Measurements from ENCODE around the gene CFB. TPM values are rescaled to one million over a fixed set of nuclear protein-coding genes. Genes with fewer than 3 reads are reported as not detected.

Gene CFB
- total and polyA plus RNA-seq, 9 of the 15 experiments (the other 6 are each of a cell fraction or from before 2014, with no cell fraction given) = 0.08 to 0.91 (median 0.22) TPM; not detected in 4

DNA sequence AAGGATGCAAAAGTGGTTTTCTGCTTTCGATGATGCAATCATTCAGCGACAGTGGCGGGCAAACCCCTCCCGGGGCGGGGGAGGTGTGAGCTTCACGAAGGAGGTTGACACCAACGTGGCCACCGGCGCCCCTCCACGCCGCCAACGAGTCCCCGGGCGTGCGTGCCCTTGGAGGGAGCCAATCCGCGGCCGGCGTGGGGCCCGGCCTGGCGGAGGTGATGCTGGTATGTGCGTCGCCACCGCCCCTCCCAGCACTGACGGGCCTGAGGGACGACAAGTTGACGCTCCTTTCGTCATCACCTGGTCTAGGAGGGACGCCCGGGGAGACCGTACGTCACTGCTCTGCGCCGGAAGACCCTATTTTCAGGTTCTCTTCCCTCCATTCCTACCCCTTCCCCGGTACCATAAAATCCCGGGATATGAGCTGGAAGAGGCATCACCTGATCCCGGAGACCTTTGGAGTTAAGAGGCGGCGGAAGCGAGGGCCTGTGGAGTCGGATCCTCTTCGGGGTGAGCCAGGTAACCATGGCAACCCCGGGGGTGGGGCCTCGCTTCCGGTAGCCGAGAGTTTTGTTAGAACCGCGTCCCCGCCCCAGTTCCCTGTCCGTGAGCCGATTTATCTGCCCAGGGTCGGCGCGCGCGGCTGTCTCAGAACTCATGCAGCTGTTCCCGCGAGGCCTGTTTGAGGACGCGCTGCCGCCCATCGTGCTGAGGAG is 26.3 kb downstream of the CFB start, which contains the start of gene DXO (continued):
- 0 out of 4 replicates have a peak, but pooled peaks of 1 of the 2 experiments have one; percentile 14 for TF ChIP-seq ETV6 (IDR thresholded peaks at IDR 0.05; ENCODE audit: borderline replicate concordance in 1 of 2, low read depth in 2 of 2, low read length in 1 of 2)
- no peak for TF ChIP-seq ETV6 (CRISPR knock-in tag; IDR thresholded peaks at IDR 0.05; ENCODE audit: borderline replicate concordance)
- TF ChIP-seq RBM34 (IDR thresholded peaks at IDR 0.05; ENCODE audit: borderline replicate concordance, insufficient read depth, low read length) = no peak
- TF ChIP-seq POLR2G (IDR thresholded peaks at IDR 0.05; ENCODE audit: low read depth, low read length) = peak; percentile 94
- no peak; the same call in 1 of the 2 replicates for TF ChIP-seq FOXK1 (CRISPR knock-in tag; IDR thresholded peaks at IDR 0.05; ENCODE audit: borderline replicate concordance)
- peak; percentile 5; the same call in 1 of the 2 replicates for TF ChIP-seq MTA2 (IDR thresholded peaks at IDR 0.05; ENCODE audit: low read depth)
- no peak for TF ChIP-seq PHTF2 (CRISPR knock-in tag; IDR thresholded peaks at IDR 0.05)
- TF ChIP-seq, protein P1, sequence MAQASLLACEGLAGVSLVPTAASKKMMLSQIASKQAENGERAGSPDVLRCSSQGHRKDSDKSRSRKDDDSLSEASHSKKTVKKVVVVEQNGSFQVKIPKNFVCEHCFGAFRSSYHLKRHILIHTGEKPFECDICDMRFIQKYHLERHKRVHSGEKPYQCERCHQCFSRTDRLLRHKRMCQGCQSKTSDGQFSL (CRISPR knock-in tag; IDR thresholded peaks at IDR 0.05) = peak; percentile 94; the same call in 1 of the 2 replicates
- TF ChIP-seq, protein P1 (tag; IDR thresholded peaks at IDR 0.05) = peak in 1 of 2 experiments; percentile 92; a peak in 2 of 4 replicates
- TF ChIP-seq, protein P2, sequence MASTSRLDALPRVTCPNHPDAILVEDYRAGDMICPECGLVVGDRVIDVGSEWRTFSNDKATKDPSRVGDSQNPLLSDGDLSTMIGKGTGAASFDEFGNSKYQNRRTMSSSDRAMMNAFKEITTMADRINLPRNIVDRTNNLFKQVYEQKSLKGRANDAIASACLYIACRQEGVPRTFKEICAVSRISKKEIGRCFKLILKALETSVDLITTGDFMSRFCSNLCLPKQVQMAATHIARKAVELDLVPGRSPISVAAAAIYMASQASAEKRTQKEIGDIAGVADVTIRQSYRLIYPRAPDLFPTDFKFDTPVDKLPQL (IDR thresholded peaks at IDR 0.05; ENCODE audit: extremely low read depth, insufficient read length) = no peak
- TF ChIP-seq, protein P3, sequence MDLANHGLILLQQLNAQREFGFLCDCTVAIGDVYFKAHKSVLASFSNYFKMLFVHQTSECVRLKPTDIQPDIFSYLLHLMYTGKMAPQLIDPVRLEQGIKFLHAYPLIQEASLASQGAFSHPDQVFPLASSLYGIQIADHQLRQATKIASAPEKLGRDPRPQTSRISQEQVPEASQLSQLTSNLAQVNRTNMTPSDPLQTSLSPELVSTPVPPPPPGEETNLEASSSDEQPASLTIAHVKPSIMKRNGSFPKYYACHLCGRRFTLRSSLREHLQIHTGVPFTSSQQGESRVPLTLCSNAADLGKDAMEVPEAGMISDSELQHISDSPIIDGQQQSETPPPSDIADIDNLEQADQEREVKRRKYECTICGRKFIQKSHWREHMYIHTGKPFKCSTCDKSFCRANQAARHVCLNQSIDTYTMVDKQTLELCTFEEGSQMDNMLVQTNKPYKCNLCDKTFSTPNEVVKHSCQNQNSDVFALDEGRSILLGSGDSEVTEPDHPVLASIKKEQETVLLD (IDR thresholded peaks at IDR 0.05) = peak; percentile 89
- no peak for TF ChIP-seq ETS2 (tag; IDR thresholded peaks at IDR 0.05; ENCODE audit: borderline replicate concordance, poor library complexity, severe bottlenecking)
- TF ChIP-seq SIN3A (IDR thresholded peaks at IDR 0.05; ENCODE audit: borderline replicate concordance in 2 of 2, control insufficient read depth in 1 of 2, low read depth in 2 of 2, low read length in 2 of 2) = peak; percentile 70 to 99; a peak in 3 of 4 replicates
- TF ChIP-seq, protein P4, sequence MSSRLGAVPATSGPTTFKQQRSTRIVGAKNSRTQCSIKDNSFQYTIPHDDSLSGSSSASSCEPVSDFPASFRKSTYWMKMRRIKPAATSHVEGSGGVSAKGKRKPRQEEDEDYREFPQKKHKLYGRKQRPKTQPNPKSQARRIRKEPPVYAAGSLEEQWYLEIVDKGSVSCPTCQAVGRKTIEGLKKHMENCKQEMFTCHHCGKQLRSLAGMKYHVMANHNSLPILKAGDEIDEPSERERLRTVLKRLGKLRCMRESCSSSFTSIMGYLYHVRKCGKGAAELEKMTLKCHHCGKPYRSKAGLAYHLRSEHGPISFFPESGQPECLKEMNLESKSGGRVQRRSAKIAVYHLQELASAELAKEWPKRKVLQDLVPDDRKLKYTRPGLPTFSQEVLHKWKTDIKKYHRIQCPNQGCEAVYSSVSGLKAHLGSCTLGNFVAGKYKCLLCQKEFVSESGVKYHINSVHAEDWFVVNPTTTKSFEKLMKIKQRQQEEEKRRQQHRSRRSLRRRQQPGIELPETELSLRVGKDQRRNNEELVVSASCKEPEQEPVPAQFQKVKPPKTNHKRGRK (tag; IDR thresholded peaks at IDR 0.05) = no peak
- peak; percentile 48; the same call in 1 of the 2 replicates for TF ChIP-seq ZNF24 (IDR thresholded peaks at IDR 0.05)
- TF ChIP-seq, protein P5, sequence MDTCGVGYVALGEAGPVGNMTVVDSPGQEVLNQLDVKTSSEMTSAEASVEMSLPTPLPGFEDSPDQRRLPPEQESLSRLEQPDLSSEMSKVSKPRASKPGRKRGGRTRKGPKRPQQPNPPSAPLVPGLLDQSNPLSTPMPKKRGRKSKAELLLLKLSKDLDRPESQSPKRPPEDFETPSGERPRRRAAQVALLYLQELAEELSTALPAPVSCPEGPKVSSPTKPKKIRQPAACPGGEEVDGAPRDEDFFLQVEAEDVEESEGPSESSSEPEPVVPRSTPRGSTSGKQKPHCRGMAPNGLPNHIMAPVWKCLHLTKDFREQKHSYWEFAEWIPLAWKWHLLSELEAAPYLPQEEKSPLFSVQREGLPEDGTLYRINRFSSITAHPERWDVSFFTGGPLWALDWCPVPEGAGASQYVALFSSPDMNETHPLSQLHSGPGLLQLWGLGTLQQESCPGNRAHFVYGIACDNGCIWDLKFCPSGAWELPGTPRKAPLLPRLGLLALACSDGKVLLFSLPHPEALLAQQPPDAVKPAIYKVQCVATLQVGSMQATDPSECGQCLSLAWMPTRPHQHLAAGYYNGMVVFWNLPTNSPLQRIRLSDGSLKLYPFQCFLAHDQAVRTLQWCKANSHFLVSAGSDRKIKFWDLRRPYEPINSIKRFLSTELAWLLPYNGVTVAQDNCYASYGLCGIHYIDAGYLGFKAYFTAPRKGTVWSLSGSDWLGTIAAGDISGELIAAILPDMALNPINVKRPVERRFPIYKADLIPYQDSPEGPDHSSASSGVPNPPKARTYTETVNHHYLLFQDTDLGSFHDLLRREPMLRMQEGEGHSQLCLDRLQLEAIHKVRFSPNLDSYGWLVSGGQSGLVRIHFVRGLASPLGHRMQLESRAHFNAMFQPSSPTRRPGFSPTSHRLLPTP (IDR thresholded peaks at IDR 0.05; ENCODE audit: borderline replicate concordance, extremely low read depth, insufficient read length) = no peak
- no peak; the same call in 1 of the 2 replicates for TF ChIP-seq MEF2D (tag; conservative IDR thresholded peaks at IDR 0.05; ENCODE audit: low read depth)
- TF ChIP-seq RCOR1 (IDR thresholded peaks at IDR 0.05; ENCODE audit: borderline replicate concordance in 1 of 2, low read depth in 2 of 2, low read length in 2 of 2) = no peak; a peak in 1 of 4 replicates
